ENCODE results near the gene CARNS1. TPM values are rescaled to one million over a fixed set of nuclear protein-coding genes. Genes with fewer than 3 reads are reported as not detected.

The CARNS1 gene
- total and polyA plus RNA-seq, 2 of the 13 experiments (the other 11 are each of a cell fraction or from before 2014, with no cell fraction given) = not detected

DNA sequence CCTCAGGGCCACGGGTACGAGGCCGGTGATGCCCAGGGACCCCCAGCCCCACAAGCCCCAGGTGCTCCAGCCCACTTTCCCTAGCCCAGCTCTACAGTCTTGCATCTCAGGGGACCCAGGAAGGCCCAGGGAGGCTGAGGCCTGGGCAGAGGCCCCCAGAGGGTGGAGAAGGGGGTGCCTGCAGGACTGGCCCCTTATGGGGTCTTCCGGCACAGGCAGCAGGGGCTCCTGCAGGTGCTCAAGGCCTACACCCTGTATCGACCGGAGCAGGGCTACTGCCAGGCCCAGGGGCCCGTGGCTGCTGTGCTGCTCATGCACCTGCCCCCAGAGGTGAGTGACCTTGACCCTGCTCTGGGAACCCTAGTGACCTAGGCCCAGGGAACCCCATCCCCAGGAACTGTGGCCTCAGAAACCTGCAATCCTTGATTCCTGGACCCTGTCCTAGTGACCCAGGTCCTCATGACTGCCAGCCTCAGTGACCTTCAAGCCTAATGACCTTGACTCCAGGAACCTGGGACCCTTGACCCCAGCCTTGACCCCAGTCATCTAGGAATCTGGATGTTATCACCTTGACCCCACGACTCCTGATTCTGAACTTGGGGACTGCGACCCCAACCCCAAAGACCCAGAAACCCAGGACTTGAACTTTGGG lies 9.7 kb upstream of the CARNS1 start:
- no peak overlapping the region for H3K4me3 ChIP-seq (replicated peaks in 1 of 3; ENCODE audit: insufficient read depth in 1 of 3, low read depth in 2 of 3, low read length in 3 of 3)
- H3K36me3 ChIP-seq (replicated peaks in 1 of 2; ENCODE audit: control insufficient read depth in 1 of 2, insufficient read depth in 2 of 2, low read length in 2 of 2) = no peaks in the 10 kb centered on the region
- CTCF ChIA-PET (ENCODE audit: low intra/inter-chr PET ratio, low total read pairs) = no interaction called here
- intact Hi-C loops (cut with micrococcal nuclease; ENCODE audit: unreplicated experiment) (no loop called here), in situ Hi-C loops (cut with HindIII; ENCODE audit: extremely low pct_ligation_motif_present, low pct_unique_long_range_greater_than_20kb) (no loop called here)
- POLR2A ChIA-PET = interaction anchor here (6.2 kb wide), 1 partner anchor 14 kb away, joined by 78 read pairs; no protein-coding TSS in a partner anchor
- H4K20me1 ChIP-seq (ENCODE audit: insufficient read depth, low read length) = no peaks in the 10 kb centered on the region
- H3K27me3 ChIP-seq (ENCODE audit: control insufficient read depth in 1 of 2, insufficient read depth in 2 of 2, low read length in 2 of 2) = peaks cover 2 to 7% of the 10 kb centered on the region in 2 experiments; a peak in 1 of 5 replicates
- H3K4me1 ChIP-seq (ENCODE audit: insufficient read depth, low read length) = peaks cover 61% of the 10 kb centered on the region
- H3K9me3 ChIP-seq (ENCODE audit: low read length) = no peaks in the 10 kb centered on the region
- no TSS peak for BruUV-seq (replicated peaks)
- DNase-seq (ENCODE audit: low spot score) (no peak), FAIRE-seq (no peak), ATAC-seq (no peak)
- H3K4me2 ChIP-seq (ENCODE audit: low read depth, low read length) = no peak overlapping the region
- no peak overlapping the region for H2AFZ ChIP-seq (ENCODE audit: low read length)
- H3K79me2 ChIP-seq (ENCODE audit: insufficient read depth, low read length) = peaks cover 5% of the 10 kb centered on the region
- H3K27ac ChIP-seq (ENCODE audit: extremely low read length, insufficient read depth, low read length) = no peak overlapping the region
- no CpG with 5 or more reads among the region's 9 CpGs for WGBS (ENCODE audit: low lambda C conversion rate)
- no peak overlapping the region for H3K9ac ChIP-seq (ENCODE audit: insufficient read depth, low read depth, low read length)
- TF ChIP-seq, protein P1, sequence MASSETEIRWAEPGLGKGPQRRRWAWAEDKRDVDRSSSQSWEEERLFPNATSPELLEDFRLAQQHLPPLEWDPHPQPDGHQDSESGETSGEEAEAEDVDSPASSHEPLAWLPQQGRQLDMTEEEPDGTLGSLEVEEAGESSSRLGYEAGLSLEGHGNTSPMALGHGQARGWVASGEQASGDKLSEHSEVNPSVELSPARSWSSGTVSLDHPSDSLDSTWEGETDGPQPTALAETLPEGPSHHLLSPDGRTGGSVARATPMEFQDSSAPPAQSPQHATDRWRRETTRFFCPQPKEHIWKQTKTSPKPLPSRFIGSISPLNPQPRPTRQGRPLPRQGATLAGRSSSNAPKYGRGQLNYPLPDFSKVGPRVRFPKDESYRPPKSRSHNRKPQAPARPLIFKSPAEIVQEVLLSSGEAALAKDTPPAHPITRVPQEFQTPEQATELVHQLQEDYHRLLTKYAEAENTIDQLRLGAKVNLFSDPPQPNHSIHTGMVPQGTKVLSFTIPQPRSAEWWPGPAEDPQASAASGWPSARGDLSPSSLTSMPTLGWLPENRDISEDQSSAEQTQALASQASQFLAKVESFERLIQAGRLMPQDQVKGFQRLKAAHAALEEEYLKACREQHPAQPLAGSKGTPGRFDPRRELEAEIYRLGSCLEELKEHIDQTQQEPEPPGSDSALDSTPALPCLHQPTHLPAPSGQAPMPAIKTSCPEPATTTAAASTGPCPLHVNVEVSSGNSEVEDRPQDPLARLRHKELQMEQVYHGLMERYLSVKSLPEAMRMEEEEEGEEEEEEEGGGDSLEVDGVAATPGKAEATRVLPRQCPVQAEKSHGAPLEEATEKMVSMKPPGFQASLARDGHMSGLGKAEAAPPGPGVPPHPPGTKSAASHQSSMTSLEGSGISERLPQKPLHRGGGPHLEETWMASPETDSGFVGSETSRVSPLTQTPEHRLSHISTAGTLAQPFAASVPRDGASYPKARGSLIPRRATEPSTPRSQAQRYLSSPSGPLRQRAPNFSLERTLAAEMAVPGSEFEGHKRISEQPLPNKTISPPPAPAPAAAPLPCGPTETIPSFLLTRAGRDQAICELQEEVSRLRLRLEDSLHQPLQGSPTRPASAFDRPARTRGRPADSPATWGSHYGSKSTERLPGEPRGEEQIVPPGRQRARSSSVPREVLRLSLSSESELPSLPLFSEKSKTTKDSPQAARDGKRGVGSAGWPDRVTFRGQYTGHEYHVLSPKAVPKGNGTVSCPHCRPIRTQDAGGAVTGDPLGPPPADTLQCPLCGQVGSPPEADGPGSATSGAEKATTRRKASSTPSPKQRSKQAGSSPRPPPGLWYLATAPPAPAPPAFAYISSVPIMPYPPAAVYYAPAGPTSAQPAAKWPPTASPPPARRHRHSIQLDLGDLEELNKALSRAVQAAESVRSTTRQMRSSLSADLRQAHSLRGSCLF (CRISPR knock-in tag; IDR thresholded peaks at IDR 0.05; ENCODE audit: borderline replicate concordance) = no peak
- TF ChIP-seq CBX5 (CRISPR knock-in tag; IDR thresholded peaks at IDR 0.05; ENCODE audit: borderline replicate concordance) = no peak
- no peak for TF ChIP-seq ZNF788 (CRISPR knock-in tag; IDR thresholded peaks at IDR 0.05; ENCODE audit: borderline replicate concordance)
- no peak for TF ChIP-seq XBP1 (CRISPR knock-in tag; IDR thresholded peaks at IDR 0.05)
- TF ChIP-seq, protein P2, sequence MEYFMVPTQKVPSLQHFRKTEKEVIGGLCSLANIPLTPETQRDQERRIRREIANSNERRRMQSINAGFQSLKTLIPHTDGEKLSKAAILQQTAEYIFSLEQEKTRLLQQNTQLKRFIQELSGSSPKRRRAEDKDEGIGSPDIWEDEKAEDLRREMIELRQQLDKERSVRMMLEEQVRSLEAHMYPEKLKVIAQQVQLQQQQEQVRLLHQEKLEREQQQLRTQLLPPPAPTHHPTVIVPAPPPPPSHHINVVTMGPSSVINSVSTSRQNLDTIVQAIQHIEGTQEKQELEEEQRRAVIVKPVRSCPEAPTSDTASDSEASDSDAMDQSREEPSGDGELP (IDR thresholded peaks at IDR 0.05; ENCODE audit: borderline replicate concordance, low read depth) = no peak
- no peak for TF ChIP-seq PLRG1 (conservative IDR thresholded peaks at IDR 0.05)
- TF ChIP-seq, protein P3, sequence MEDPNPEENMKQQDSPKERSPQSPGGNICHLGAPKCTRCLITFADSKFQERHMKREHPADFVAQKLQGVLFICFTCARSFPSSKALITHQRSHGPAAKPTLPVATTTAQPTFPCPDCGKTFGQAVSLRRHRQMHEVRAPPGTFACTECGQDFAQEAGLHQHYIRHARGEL (CRISPR knock-in tag; IDR thresholded peaks at IDR 0.05) = no peak
- no peak for TF ChIP-seq KLF9 (CRISPR knock-in tag; IDR thresholded peaks at IDR 0.05; ENCODE audit: low read depth)
- no peak for TF ChIP-seq GATAD1 (CRISPR knock-in tag; IDR thresholded peaks at IDR 0.05)
- TF ChIP-seq ZNF232 (CRISPR knock-in tag; IDR thresholded peaks at IDR 0.05; ENCODE audit: borderline replicate concordance) = no peak
- TF ChIP-seq, protein P4, sequence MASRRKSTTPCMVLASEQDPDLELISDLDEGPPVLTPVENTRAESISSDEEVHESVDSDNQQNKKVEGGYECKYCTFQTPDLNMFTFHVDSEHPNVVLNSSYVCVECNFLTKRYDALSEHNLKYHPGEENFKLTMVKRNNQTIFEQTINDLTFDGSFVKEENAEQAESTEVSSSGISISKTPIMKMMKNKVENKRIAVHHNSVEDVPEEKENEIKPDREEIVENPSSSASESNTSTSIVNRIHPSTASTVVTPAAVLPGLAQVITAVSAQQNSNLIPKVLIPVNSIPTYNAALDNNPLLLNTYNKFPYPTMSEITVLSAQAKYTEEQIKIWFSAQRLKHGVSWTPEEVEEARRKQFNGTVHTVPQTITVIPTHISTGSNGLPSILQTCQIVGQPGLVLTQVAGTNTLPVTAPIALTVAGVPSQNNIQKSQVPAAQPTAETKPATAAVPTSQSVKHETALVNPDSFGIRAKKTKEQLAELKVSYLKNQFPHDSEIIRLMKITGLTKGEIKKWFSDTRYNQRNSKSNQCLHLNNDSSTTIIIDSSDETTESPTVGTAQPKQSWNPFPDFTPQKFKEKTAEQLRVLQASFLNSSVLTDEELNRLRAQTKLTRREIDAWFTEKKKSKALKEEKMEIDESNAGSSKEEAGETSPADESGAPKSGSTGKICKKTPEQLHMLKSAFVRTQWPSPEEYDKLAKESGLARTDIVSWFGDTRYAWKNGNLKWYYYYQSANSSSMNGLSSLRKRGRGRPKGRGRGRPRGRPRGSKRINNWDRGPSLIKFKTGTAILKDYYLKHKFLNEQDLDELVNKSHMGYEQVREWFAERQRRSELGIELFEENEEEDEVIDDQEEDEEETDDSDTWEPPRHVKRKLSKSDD (CRISPR knock-in tag; IDR thresholded peaks at IDR 0.05; ENCODE audit: low read depth) = no peak
- TF ChIP-seq ZNF263 (CRISPR knock-in tag; IDR thresholded peaks at IDR 0.05) = no peak
- TF ChIP-seq, protein P5, sequence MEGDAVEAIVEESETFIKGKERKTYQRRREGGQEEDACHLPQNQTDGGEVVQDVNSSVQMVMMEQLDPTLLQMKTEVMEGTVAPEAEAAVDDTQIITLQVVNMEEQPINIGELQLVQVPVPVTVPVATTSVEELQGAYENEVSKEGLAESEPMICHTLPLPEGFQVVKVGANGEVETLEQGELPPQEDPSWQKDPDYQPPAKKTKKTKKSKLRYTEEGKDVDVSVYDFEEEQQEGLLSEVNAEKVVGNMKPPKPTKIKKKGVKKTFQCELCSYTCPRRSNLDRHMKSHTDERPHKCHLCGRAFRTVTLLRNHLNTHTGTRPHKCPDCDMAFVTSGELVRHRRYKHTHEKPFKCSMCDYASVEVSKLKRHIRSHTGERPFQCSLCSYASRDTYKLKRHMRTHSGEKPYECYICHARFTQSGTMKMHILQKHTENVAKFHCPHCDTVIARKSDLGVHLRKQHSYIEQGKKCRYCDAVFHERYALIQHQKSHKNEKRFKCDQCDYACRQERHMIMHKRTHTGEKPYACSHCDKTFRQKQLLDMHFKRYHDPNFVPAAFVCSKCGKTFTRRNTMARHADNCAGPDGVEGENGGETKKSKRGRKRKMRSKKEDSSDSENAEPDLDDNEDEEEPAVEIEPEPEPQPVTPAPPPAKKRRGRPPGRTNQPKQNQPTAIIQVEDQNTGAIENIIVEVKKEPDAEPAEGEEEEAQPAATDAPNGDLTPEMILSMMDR (CRISPR knock-in tag; IDR thresholded peaks at IDR 0.05) = no peak
- TF ChIP-seq HCFC1 (IDR thresholded peaks at IDR 0.05; ENCODE audit: low read depth, low read length) = no peak
